Fibroblast of lung (primary cell): ENCODE measurements around the gene ARPIN. TPM values are rescaled to one million over a fixed set of nuclear protein-coding genes. Genes with fewer than 3 reads are reported as not detected.

Experiments
- DNase-seq, 2 donors: peaks; one replicate each; pipeline versions ENCODE4 v3.0.0 to v3.0.0-alpha.2; 2010; ENCODE audit warnings: low read depth in 2 of 2
- H2AFZ ChIP-seq: 2 replicates; pipeline ENCODE4 v1.5.1; 2012; ENCODE audit warnings: low read length, control low read depth, inconsistent platforms
- H3K27ac ChIP-seq: 2 replicates; pipeline ENCODE4 v1.5.1; 2011; ENCODE audit warnings: low read length, control low read depth; ENCODE audit not compliant: insufficient read depth
- H3K27me3 ChIP-seq: 2 replicates; pipeline ENCODE4 v1.5.1; 2011; ENCODE audit warnings: mild to moderate bottlenecking, low read length; ENCODE audit not compliant: control insufficient read depth, insufficient read depth
- H3K36me3 ChIP-seq: 2 replicates; pipeline ENCODE4 v1.5.1; 2011; ENCODE audit warnings: low read length; ENCODE audit not compliant: control insufficient read depth, insufficient read depth
- H3K4me1 ChIP-seq: 2 replicates; pipeline ENCODE4 v1.5.1; 2011; ENCODE audit warnings: low read length; ENCODE audit not compliant: control insufficient read depth, insufficient read depth; ENCODE audit errors: extremely low read depth
- H3K4me2 ChIP-seq: 2 replicates; pipeline ENCODE4 v1.5.1; 2011; ENCODE audit warnings: low read length, control low read depth; ENCODE audit not compliant: insufficient read depth; ENCODE audit errors: extremely low read depth
- H3K4me3 ChIP-seq, 4 experiments: fragments of 200-600 bp in 1 of 4; sonication (generic) in 1 of 4; replicated peaks in 1 of 4; 2 replicates each; pipeline ENCODE4 v1.5.1; 2011 to 2016; ENCODE audit warnings: low read length in 4 of 4, low read depth in 3 of 4, mild to moderate bottlenecking in 3 of 4, control low read depth in 2 of 4, inconsistent platforms in 1 of 4, mixed read lengths in 1 of 4; ENCODE audit not compliant: insufficient read depth in 1 of 4; ENCODE audit errors: control extremely low read depth in 1 of 4
- H3K79me2 ChIP-seq: 2 replicates; pipeline ENCODE4 v1.5.1; 2012; ENCODE audit warnings: mild to moderate bottlenecking, low read length, inconsistent platforms; ENCODE audit not compliant: control insufficient read depth, insufficient read depth
- H3K9ac ChIP-seq: 2 replicates; pipeline ENCODE4 v1.5.1; 2011; ENCODE audit warnings: mild to moderate bottlenecking, low read length, control low read depth; ENCODE audit not compliant: insufficient read depth
- H3K9me3 ChIP-seq: 2 replicates; pipeline ENCODE4 v1.5.1; 2012; ENCODE audit warnings: low read depth, low read length; ENCODE audit not compliant: control insufficient read depth, insufficient read depth
- H4K20me1 ChIP-seq: 2 replicates; pipeline ENCODE4 v1.5.1; 2011; ENCODE audit warnings: low read length; ENCODE audit not compliant: control insufficient read depth, insufficient read depth; ENCODE audit errors: extremely low read depth
- EZH2 ChIP-seq: IDR thresholded peaks from 2 replicates; pipeline ENCODE4 v1.5.1; 2012; ENCODE audit warnings: low read length, control low read depth, mild to moderate bottlenecking; ENCODE audit errors: missing control alignments
- polyA plus RNA-seq, 2 donors: library from polyadenylated mRNA; depleted of rRNA in 1 of 2; stranded (reverse) in 1 of 2; unstranded in 1 of 2; fragments of >200 nt; gene quantifications; 2 replicates each; pipeline ENCODE4 v1.2.1, GENCODE V29; 2011 to 2012; ENCODE audit warnings: missing spikeins in 1 of 2
- total RNA-seq: library from RNA; depleted of rRNA; stranded (reverse); fragments of >200 nt; gene quantifications from 2 replicates; pipeline ENCODE4 v1.2.1, GENCODE V29; 2014
- TF ChIP-seq, protein P1 (sequence below), 2 donors: IDR thresholded peaks in 1 of 2; conservative IDR thresholded peaks in 1 of 2; 1 replicate in 1 of 2; 2 replicates in 1 of 2; pipeline ENCODE4 v1.5.1; 2011 to 2012; ENCODE audit warnings: low read length in 2 of 2, control low read depth in 1 of 2, inconsistent platforms in 1 of 2, low read depth in 1 of 2, mild to moderate bottlenecking in 1 of 2

ARPIN gene
- total and polyA plus RNA-seq, 2 donors (not counting 1 experiment from before 2014, with no cell fraction given), result 13.2 to 13.4 TPM

DNA sequence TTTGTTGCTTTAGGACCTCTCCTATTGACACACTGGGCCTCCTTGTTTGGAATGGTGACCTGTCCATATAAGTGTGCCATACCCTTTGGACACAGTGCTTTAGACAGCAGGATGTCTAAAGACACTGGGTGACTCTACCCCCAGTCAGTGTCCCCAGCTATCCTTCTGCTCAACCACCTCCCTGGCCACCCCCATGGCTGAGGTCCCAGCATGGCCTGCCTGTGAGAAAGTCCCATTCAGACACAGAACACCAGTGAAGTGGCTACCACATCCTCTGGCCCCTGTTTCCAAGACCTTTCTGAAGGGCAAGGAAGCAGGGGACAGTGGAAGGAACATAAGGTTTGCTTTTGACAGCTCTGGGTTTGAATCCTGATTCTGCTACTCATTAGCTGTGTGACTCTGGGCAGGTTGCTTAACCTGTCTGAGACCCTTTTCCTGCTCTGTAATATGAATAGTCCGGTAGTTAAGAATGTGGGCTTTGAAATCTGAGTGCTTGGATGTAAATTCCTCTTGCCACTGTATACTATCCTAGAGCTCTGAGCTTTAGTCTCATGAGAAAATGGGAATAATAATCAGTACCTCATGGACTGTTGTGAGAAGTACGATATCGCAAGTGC lies 12.7 kb downstream of the ARPIN start:
- no peak overlapping the region for H3K27ac ChIP-seq
- no peaks in the 10 kb centered on the region for H3K27me3 ChIP-seq
- H3K4me2 ChIP-seq, result no peak overlapping the region
- H3K36me3 ChIP-seq, result peaks cover 6% of the 10 kb centered on the region
- no peak overlapping the region for H3K9ac ChIP-seq
- no peak overlapping the region for H3K4me3 ChIP-seq
- H3K4me1 ChIP-seq, result no peaks in the 10 kb centered on the region
- TF ChIP-seq EZH2, result no peak
- no peak overlapping the region for H2AFZ ChIP-seq
- H3K79me2 ChIP-seq, result no peaks in the 10 kb centered on the region
- no peak for DNase-seq
- no peaks in the 10 kb centered on the region for H4K20me1 ChIP-seq
- H3K9me3 ChIP-seq, result no peaks in the 10 kb centered on the region

DNA sequence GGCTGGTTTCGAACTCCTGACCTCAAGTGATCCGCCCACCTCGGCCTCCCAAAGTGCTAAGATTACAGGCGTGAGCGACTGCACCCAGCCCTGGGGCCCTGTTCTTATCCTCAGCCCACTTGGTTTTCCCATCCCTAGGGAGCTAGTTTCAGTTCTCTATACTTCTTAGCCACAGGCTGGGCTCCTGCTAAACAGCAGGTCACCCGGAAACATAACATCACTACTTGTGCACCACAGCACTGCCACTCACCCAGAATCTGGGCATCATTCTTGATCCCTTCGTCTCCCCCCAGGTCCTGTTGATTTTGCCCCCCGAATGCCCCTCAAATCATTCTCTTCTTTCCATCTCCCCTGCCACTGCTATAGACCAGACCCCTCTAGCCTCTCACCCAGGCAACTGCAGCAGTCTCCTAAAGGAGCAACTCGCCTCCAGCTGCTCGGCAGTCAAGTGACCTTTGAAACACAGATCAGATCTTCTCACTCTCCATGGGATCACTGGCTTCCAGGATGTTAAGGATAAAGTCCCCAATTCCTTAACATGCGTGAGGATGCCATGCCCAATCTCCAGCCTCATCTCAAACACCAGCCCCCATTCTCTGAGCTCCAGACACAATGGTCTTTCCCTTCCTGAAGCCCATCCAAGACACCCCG lies 13.3 kb downstream of the ARPIN start:
- Histone ChIP-seq H3K4me3 (no peak overlapping the region), H3K36me3 (peaks cover 6% of the 10 kb centered on the region), H3K9ac (no peak overlapping the region), H3K4me1 (no peaks in the 10 kb centered on the region), H4K20me1 (no peaks in the 10 kb centered on the region), H3K27ac (no peak overlapping the region), H2AFZ (no peak overlapping the region), H3K27me3 (no peaks in the 10 kb centered on the region), H3K9me3 (no peaks in the 10 kb centered on the region), H3K79me2 (no peaks in the 10 kb centered on the region), H3K4me2 (no peak overlapping the region)
- TF ChIP-seq, protein P1, sequence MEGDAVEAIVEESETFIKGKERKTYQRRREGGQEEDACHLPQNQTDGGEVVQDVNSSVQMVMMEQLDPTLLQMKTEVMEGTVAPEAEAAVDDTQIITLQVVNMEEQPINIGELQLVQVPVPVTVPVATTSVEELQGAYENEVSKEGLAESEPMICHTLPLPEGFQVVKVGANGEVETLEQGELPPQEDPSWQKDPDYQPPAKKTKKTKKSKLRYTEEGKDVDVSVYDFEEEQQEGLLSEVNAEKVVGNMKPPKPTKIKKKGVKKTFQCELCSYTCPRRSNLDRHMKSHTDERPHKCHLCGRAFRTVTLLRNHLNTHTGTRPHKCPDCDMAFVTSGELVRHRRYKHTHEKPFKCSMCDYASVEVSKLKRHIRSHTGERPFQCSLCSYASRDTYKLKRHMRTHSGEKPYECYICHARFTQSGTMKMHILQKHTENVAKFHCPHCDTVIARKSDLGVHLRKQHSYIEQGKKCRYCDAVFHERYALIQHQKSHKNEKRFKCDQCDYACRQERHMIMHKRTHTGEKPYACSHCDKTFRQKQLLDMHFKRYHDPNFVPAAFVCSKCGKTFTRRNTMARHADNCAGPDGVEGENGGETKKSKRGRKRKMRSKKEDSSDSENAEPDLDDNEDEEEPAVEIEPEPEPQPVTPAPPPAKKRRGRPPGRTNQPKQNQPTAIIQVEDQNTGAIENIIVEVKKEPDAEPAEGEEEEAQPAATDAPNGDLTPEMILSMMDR (conservative IDR thresholded peaks at IDR 0.05 in 1 of 2, IDR thresholded peaks at IDR 0.05 in 1 of 2; ENCODE audit: low read depth in 1 of 2, low read length in 2 of 2), result no peak
- TF ChIP-seq EZH2, result no peak
- no peak for DNase-seq

DNA sequence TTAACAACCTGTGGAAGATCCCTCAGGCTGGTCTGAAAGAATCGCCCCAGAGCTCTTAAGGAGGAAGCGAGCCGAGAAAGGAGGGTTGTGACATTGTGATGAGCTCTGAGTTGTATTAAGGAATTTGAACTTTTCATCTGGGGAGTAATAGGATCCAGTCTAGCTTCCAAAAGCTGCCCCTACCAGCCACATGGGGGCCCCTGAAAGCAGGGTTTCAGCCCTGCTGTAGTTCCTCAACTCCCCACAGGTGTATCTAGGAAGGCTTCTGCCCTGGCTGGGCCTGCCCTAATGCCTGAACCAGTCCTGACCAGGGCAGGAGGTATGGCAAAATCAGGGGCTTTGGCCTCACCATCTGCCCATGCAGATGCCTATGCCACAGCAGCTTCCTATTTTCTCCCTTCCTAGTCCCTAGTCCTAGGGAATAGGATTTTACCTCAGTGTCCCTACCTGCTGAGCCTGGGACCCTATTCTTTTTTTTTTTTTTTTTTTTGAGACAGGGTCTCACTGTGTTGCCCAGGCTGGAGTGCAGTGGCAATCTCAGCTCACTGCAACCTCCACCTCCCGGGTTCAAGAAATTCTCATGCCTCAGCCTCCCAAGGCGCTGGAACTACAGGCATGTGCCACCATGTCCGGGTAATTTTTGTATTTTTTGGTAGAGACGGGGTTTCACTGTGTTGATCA lies 14.0 kb downstream of the ARPIN start:
- no peak for TF ChIP-seq EZH2
- TF ChIP-seq, protein P1 (conservative IDR thresholded peaks at IDR 0.05 in 1 of 2, IDR thresholded peaks at IDR 0.05 in 1 of 2; ENCODE audit: low read depth in 1 of 2, low read length in 2 of 2), result peak; percentile 35 to 50
- no peak overlapping the region for H3K4me2 ChIP-seq
- H3K4me3 ChIP-seq, result no peak overlapping the region
- H3K4me1 ChIP-seq, result no peaks in the 10 kb centered on the region
- H3K27me3 ChIP-seq, result no peaks in the 10 kb centered on the region
- H3K27ac ChIP-seq, result no peak overlapping the region
- no peaks in the 10 kb centered on the region for H3K79me2 ChIP-seq
- H3K9ac ChIP-seq, result no peak overlapping the region
- H4K20me1 ChIP-seq, result no peaks in the 10 kb centered on the region
- peaks cover 6% of the 10 kb centered on the region for H3K36me3 ChIP-seq
- peak; percentile 43 to 44 for DNase-seq
- H2AFZ ChIP-seq, result no peak overlapping the region
- H3K9me3 ChIP-seq, result no peaks in the 10 kb centered on the region
